NCI-H1694 (cell line): ENCODE data around the gene KERA.

Source experiments
- DNase-seq: peaks from one replicate; lab custom pipeline; 2025; lab: John Stamatoyannopoulos, UW

The KERA gene

DNA sequence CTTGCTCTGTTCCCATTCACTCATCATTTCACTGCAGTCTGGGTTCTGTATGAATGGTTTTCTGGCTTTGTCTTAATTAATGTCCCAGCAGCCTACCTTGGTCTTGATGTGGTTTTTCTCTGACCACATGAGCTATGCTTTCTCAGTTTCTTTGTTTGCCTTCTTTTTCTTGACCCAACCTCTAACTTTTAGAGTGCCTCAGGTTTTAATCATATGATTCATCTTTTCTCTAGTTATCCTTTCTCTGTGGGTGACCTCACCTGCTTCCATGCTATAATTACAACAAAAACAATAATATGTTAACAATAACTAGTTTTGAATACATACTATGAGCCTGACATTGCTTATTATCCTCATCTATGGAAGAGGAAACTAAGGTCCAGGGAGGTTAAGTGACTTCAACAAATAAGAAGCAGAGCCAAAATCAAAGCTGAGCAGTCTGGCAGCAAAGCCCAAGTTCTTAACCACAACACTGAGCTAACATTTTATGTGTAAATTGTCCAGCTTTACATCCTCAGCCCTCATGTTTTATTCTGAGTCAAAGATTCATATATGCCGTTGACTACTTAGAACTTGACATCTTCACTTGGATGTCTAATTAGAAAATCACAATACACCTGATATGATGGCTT, 48.4 kb downstream of the KERA start:
- no peak for DNase-seq

DNA sequence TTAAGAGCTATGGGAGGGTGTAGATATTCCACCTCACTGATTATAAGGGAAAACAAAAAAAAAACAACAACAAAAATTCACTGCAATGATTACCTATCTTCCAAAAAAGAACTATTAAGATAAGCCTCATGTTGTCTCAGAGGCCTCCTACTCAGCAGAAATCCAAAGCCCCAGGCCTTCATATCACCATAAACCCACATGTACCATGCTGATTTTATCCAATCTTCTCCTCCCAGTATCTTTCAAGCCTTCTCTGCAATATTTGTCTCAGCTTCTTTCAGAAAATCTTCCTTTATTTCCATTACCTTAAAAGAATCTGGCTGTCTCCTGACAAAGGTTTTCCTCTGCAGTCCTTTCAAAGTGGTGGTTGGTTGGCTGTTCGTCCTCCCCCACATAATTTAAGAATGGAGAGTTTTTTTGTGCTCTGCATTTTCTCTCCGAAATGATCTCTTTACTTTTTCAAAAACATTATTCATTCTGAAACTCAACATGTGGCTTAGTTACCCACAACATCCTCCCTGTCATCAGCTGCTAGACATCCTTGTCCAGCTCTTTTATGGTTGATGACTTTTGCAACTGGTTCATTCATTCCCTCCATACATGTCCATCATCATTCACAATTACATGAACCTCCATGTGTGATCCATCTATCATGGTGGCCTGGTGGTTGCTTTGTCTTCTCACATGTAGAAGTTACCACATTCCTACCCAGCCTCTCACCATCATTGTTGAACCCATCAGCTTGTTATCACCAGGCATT, 50.1 kb downstream of the KERA start:
- DNase-seq = no peak

DNA sequence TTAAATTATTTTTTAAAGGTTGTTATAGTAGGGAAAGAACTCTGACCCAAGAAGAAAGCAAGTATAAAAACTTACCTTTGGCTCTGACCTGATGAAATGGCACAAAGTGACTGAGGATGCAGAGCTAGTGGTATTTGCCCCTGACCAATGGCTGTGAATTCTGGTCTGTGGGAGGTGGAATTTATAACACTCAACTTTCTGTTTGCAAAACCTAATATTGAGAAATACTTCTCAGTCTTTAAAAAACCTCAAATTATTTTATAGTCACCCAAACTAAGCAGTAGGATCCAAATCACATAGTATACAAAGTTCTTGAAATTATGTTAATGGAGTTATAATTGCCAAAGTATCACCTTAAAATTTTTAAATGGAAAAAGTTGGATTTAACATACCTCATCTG, 53.0 kb downstream of the KERA start, which contains the start of gene EPYC:
Gene EPYC, minus strand, starts transcription at position 101 of the 400 bp plus-strand sequence. CDS start 2,407 bp downstream, outside the sequence.
- DNase-seq = no peak

DNA sequence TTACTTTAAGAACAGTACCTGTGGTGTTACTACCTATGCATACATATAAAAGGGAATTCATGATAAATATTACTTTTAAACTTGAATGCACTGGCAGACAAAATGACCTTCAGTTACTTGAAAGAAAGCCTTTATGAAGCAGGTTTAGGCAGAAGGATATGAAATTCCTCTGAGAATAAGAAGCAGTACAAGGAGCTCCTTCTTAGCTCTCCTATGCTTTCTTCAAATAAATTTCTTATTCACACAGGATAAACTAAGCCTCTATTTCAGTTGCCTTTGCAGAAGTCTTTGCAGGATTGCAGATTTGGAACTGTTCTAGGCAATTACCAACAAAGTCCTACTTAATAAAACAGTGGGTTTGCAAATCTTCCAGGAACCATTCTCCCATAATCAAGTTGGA, 54.1 kb downstream of the KERA start:
- DNase-seq = no peak

DNA sequence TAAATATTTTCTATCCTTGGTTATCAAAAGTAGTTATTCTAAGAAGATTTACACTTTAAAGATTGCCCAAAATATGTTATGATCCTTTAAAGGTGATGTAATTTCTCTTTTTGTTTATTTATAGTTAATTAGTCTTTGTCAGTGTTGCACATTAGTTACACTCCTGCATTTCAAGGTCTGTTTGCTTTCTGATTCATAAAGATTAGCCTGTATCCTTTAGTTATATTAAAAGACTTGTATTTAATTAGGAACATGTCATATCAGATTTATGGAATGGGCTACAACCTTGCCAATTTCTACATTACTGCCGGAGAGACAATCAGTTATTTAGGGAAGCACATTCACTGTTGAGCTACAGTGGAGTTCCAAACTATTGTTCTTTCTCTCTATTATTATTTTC, 56.5 kb downstream of the KERA start:
- DNase-seq = no peak
